Stimulated activated CD8-positive, alpha-beta memory T cell treated with anti-CD3 and anti-CD28 coated beads, Interleukin-15, amount 100 ng/mL, for 48 hours (primary cell): ENCODE data around the gene PSMD12.
"Not testable (repeated sequence)": the region's sequence is repeated elsewhere in the genome, so short reads cannot be mapped to it uniquely, and the experiment has no call there.

ENCODE experiments used
- DNase-seq, 2 donors: peaks; one replicate each; pipeline ENCODE4 v3.0.0-alpha.2; 2020; ENCODE audit warnings: low read depth in 2 of 2

PSMD12 gene

GRCh38 chr17:67358612-67359011, 7.8 kb downstream of the PSMD12 start:
- no peak for DNase-seq

- DNase-seq = no peak
These were observed 12.3 kb downstream of the PSMD12 start for GRCh38 chr17:67353929-67354574.

- no peak for DNase-seq
These were observed 13.2 kb downstream of the PSMD12 start for GRCh38 chr17:67353161-67353560.

GRCh38 chr17:67349420-67349819, 17.0 kb downstream of the PSMD12 start:
- DNase-seq = no peak

GRCh38 chr17:67347826-67348225, 18.6 kb downstream of the PSMD12 start:
- no peak for DNase-seq

- DNase-seq = no peak
These were observed 23.1 kb downstream of the PSMD12 start for GRCh38 chr17:67343237-67343636.

GRCh38 chr17:67338353-67338752, 28.0 kb downstream of the PSMD12 start:
- not testable (repeated sequence) for DNase-seq

- DNase-seq = no peak
These were observed 29.5 kb downstream of the PSMD12 start for GRCh38 chr17:67336859-67337258.

GRCh38 chr17:67335245-67335835, 31.0 kb downstream of the PSMD12 start:
- DNase-seq = no peak

GRCh38 chr17:67332162-67332508, 34.2 kb downstream of the PSMD12 start:
- not testable (repeated sequence) for DNase-seq

- not testable (repeated sequence) for DNase-seq
These were observed 34.8 kb downstream of the PSMD12 start for GRCh38 chr17:67331381-67332161.

GRCh38 chr17:67328026-67328425, 38.4 kb downstream of the PSMD12 start:
- DNase-seq = no peak

GRCh38 chr17:67326959-67327745, 39.2 kb downstream of the PSMD12 start:
- not testable (repeated sequence) for DNase-seq

- DNase-seq = no peak
These were observed 39.9 kb downstream of the PSMD12 start for GRCh38 chr17:67326440-67326839.

- DNase-seq = no peak
These were observed 42.0 kb downstream of the PSMD12 start for GRCh38 chr17:67324330-67324729.

- no peak for DNase-seq
These were observed 42.9 kb downstream of the PSMD12 start for GRCh38 chr17:67323445-67323844.

GRCh38 chr17:67322042-67322787, 44.2 kb downstream of the PSMD12 start:
- DNase-seq = no peak

GRCh38 chr17:67321486-67321885, 44.9 kb downstream of the PSMD12 start:
- not testable (repeated sequence) for DNase-seq

- no peak for DNase-seq
These were observed 49.6 kb downstream of the PSMD12 start for GRCh38 chr17:67316781-67317180.

- DNase-seq = no peak
These were observed 50.5 kb downstream of the PSMD12 start for GRCh38 chr17:67315865-67316264.

- DNase-seq = no peak
These were observed 54.1 kb downstream of the PSMD12 start for GRCh38 chr17:67312265-67312664.
